ENCODE results near the gene MARCHF3. TPM values are rescaled to one million over a fixed set of nuclear protein-coding genes. Genes with fewer than 3 reads are reported as not detected.
A peak's percentile ranks its signal among the peaks of the same experiment; 100 is the strongest.

MARCHF3 gene
- total and polyA plus RNA-seq, 2 donors (not counting 3 experiments of a cell fraction or from before 2014, with no cell fraction given) = 31.9 to 35.0 TPM

DNA sequence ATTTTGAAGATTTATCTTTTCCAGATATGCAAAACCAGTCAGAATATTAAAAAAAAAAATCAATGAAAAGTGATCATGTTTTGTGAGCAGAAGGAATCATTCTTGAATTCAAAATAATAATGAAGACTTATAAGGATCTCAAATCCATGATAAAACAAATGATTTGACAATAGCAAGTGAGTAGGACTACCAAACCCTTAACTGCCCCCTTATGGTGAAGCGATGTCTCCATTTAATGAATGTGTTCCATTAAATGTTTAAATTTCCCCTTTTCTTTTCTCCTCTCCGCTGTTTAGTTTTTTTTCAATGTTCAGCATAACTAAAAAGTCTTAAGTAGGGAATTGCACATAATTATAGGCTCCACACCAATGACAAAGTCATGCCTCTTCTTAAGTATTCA is 12.2 kb upstream of the MARCHF3 start:
- DNase-seq (ENCODE audit: low read depth, low spot score) (peak; percentile 53), FAIRE-seq (peak; percentile 68)
- Histone ChIP-seq H3K9me3 (replicated peaks; ENCODE audit: control insufficient read depth, insufficient read depth, low read length) (no peaks in the 10 kb centered on the region), H3K9ac (replicated peaks; ENCODE audit: extremely low read depth, insufficient read depth, low read length) (peak overlapping the region; percentile 68), H3K27me3 (ENCODE audit: control insufficient read depth in 2 of 2, insufficient read depth in 2 of 2, low read length in 2 of 2) (no peaks in the 10 kb centered on the region), H3K36me3 (ENCODE audit: control insufficient read depth in 2 of 2, extremely low read depth in 1 of 2, insufficient read depth in 2 of 2, low read length in 2 of 2) (no peaks in the 10 kb centered on the region), H3K79me2 (ENCODE audit: control insufficient read depth, insufficient read depth, low read length) (no peaks in the 10 kb centered on the region), H3K4me2 (ENCODE audit: insufficient read depth, low read length) (no peak overlapping the region), H3K4me3 (replicated peaks in 1 of 3; ENCODE audit: insufficient read depth in 1 of 3, low read depth in 1 of 3, low read length in 3 of 3) (no peak overlapping the region), H3K9me1 (replicated peaks; ENCODE audit: control insufficient read depth, extremely low read depth, insufficient read depth, low read length) (no peaks in the 10 kb centered on the region), H3K27ac (ENCODE audit: insufficient read depth, low read depth, low read length) (peak overlapping the region; percentile 87), H3K4me1 (ENCODE audit: control insufficient read depth, extremely low read depth, insufficient read depth, low read length) (peaks cover 33% of the 10 kb centered on the region), H2AFZ (ENCODE audit: low read depth, low read length) (no peak overlapping the region), H4K20me1 (replicated peaks; ENCODE audit: control insufficient read depth, extremely low read depth, insufficient read depth, low read length) (no peaks in the 10 kb centered on the region)
- TF ChIP-seq GATA2 (IDR thresholded peaks at IDR 0.05; ENCODE audit: insufficient read depth, insufficient read length, low read depth, low read length) (no peak), POLR2A (IDR thresholded peaks at IDR 0.05; ENCODE audit: low read depth, low read length) (no peak), FOS (IDR thresholded peaks at IDR 0.05; ENCODE audit: borderline replicate concordance, insufficient read depth, low read length) (no peak), JUN (IDR thresholded peaks at IDR 0.05; ENCODE audit: borderline replicate concordance, insufficient read depth, insufficient read length, low read depth) (no peak), POLR2AphosphoS5 (IDR thresholded peaks at IDR 0.05; ENCODE audit: insufficient read depth, low read depth, low read length) (no peak), MYC (IDR thresholded peaks at IDR 0.05; ENCODE audit: low read depth, low read length) (no peak), EZH2 (IDR thresholded peaks at IDR 0.05; ENCODE audit: borderline replicate concordance, low read depth, low read length, severe bottlenecking) (no peak)
- TF ChIP-seq, protein P1, sequence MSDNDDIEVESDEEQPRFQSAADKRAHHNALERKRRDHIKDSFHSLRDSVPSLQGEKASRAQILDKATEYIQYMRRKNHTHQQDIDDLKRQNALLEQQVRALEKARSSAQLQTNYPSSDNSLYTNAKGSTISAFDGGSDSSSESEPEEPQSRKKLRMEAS (IDR thresholded peaks at IDR 0.05; ENCODE audit: insufficient read depth, insufficient read length) = no peak
- TF ChIP-seq, protein P2, sequence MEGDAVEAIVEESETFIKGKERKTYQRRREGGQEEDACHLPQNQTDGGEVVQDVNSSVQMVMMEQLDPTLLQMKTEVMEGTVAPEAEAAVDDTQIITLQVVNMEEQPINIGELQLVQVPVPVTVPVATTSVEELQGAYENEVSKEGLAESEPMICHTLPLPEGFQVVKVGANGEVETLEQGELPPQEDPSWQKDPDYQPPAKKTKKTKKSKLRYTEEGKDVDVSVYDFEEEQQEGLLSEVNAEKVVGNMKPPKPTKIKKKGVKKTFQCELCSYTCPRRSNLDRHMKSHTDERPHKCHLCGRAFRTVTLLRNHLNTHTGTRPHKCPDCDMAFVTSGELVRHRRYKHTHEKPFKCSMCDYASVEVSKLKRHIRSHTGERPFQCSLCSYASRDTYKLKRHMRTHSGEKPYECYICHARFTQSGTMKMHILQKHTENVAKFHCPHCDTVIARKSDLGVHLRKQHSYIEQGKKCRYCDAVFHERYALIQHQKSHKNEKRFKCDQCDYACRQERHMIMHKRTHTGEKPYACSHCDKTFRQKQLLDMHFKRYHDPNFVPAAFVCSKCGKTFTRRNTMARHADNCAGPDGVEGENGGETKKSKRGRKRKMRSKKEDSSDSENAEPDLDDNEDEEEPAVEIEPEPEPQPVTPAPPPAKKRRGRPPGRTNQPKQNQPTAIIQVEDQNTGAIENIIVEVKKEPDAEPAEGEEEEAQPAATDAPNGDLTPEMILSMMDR (IDR thresholded peaks at IDR 0.05; ENCODE audit: extremely low read depth in 1 of 2, insufficient read depth in 1 of 2, low read depth in 1 of 2, low read length in 2 of 2) = peak; percentile 8 to 27
- no TSS peak for BruUV-seq (replicated peaks)
- intact Hi-C loops (cut with micrococcal nuclease) (loop anchor here (2.0 to 5.0 kb wide), 4 partner anchors 175 to 385 kb away; no protein-coding TSS in a partner anchor), dilution Hi-C loops (cut with MboI; ENCODE audit: extremely low pct_ligation_motif_present, low sequenced_read_pairs) (no loop called here)
- ChIA-PET POLR2A (no interaction called here), CTCF (no interaction called here)

All from endothelial cell of umbilical vein (primary cell).